Neural crest cell (in vitro differentiated cells): ENCODE data around the gene RRN3. TPM values are rescaled to one million over a fixed set of nuclear protein-coding genes. Genes with fewer than 3 reads are reported as not detected.
"Not testable (repeated sequence)": the region's sequence is repeated elsewhere in the genome, so short reads cannot be mapped to it uniquely, and the experiment has no call there.

Source experiments
- DNase-seq: peaks from one replicate; pipeline ENCODE4 v3.0.0; 2021; ENCODE audit warnings: low read depth, mixed read lengths, low spot score
- H3K27ac Mint-ChIP-seq: one replicate; pipeline ENCODE4 v1.8.0; 2021; ENCODE audit warnings: mild to moderate bottlenecking, mixed read lengths; ENCODE audit not compliant: unreplicated experiment
- H3K27me3 Mint-ChIP-seq: 2 replicates; pipeline ENCODE4 v1.8.0; 2021; ENCODE audit warnings: low read depth, mild to moderate bottlenecking, mixed read lengths
- H3K36me3 Mint-ChIP-seq: 2 replicates; pipeline ENCODE4 v1.8.0; 2021; ENCODE audit warnings: low read depth, mild to moderate bottlenecking, mixed read lengths
- H3K4me1 Mint-ChIP-seq: 2 replicates; pipeline ENCODE4 v1.8.0; 2021; ENCODE audit warnings: mixed read lengths
- H3K4me3 Mint-ChIP-seq: one replicate; pipeline ENCODE4 v1.8.0; 2021; ENCODE audit warnings: mild to moderate bottlenecking, mixed read lengths
- H3K9me3 Mint-ChIP-seq: 2 replicates; pipeline ENCODE4 v1.8.0; 2021; ENCODE audit warnings: mixed read lengths
- CTCF ChIP-seq: fragments of 200-600 bp; sonication (generic); conservative IDR thresholded peaks from 2 replicates; pipeline ENCODE4 v1.5.0; 2021; ENCODE audit warnings: antibody characterized with exemption, mild to moderate bottlenecking
- microRNA-seq: library from miRNA; unstranded; fragments of <30 nt; microRNA quantifications from one replicate; pipeline ENCODE4, GENCODE V29; 2020
- total RNA-seq: library from RNA; stranded (reverse); gene quantifications from 2 replicates; pipeline ENCODE4 v1.2.1, GENCODE V29; 2021

RRN3 gene
- total RNA-seq, 1 donor from 2014 or later, result 30.7 TPM

- DNase-seq, H3K27me3 Mint-ChIP-seq, H3K27ac Mint-ChIP-seq, H3K4me1 Mint-ChIP-seq, H3K4me3 Mint-ChIP-seq, H3K9me3 Mint-ChIP-seq: not testable (repeated sequence)
- peak; percentile 67 for TF ChIP-seq CTCF
- H3K36me3 Mint-ChIP-seq, result peaks cover 23% of the 10 kb centered on the region
Measured at GRCh38 chr16:15022194-15022593, 71.9 kb downstream of the RRN3 start.

DNA sequence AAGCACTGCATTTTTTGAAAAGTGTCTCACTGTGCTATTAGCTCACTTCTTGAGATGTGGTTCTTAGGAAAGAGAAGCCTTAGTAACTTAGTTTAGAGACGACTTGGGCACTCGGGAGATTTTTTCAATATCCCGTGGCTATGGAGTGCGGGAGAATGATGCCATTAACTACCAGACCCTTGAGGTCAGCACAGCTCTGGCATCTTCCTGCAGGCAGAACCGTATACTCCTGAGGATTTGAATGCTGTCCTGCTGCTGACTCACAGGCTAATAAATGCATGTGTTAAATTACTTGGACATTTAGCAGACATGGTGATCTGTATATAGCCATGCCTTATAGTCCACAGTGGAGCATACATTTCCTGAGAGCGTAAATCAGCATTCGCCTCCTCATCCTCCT is 72.6 kb downstream of the RRN3 start:
- not testable (repeated sequence) for H3K27ac Mint-ChIP-seq, H3K4me1 Mint-ChIP-seq, H3K4me3 Mint-ChIP-seq, H3K27me3 Mint-ChIP-seq, DNase-seq, H3K9me3 Mint-ChIP-seq
- H3K36me3 Mint-ChIP-seq, result peaks cover 28% of the 10 kb centered on the region

- H3K27me3 Mint-ChIP-seq, H3K4me1 Mint-ChIP-seq, H3K9me3 Mint-ChIP-seq, DNase-seq, H3K4me3 Mint-ChIP-seq: not testable (repeated sequence)
- Mint-ChIP-seq H3K36me3 (peaks cover 12% of the 10 kb centered on the region), H3K27ac (peak overlapping the region; percentile 83)
Measured at GRCh38 chr16:15016951-15017580, 77.0 kb downstream of the RRN3 start.

- H3K4me1 Mint-ChIP-seq, H3K27me3 Mint-ChIP-seq, DNase-seq, H3K9me3 Mint-ChIP-seq, H3K4me3 Mint-ChIP-seq: not testable (repeated sequence)
- Mint-ChIP-seq H3K36me3 (peaks cover 12% of the 10 kb centered on the region), H3K27ac (peak overlapping the region; percentile 86)
Measured at GRCh38 chr16:15016354-15016753, 77.7 kb downstream of the RRN3 start.

- not testable (repeated sequence) for H3K9me3 Mint-ChIP-seq, H3K4me3 Mint-ChIP-seq, DNase-seq, H3K27ac Mint-ChIP-seq, H3K4me1 Mint-ChIP-seq, H3K27me3 Mint-ChIP-seq
- H3K36me3 Mint-ChIP-seq, result peaks cover 12% of the 10 kb centered on the region
Measured at GRCh38 chr16:15015671-15016070, 78.4 kb downstream of the RRN3 start.

DNA sequence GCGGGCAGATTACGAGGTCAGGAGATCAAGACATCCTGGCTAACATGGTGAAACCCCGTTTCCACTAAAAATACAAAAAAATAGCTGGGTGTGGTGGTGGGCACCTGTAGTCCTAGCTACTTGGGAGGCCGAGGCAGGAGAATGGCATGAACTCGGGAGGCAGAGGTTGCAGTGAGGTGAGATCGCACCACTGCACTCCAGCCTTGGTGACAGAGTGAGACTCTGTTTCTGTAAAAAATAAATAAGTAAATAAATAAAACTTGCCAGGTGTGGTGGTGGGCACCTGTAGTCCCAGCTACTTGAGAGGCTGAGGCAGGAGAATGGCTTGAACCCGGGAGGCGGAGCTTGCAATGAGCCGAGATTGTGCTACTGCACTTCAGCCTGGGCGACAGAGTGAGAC is 81.1 kb downstream of the RRN3 start:
- H3K36me3 Mint-ChIP-seq, H3K27ac Mint-ChIP-seq, H3K4me1 Mint-ChIP-seq, H3K27me3 Mint-ChIP-seq, H3K9me3 Mint-ChIP-seq, H3K4me3 Mint-ChIP-seq, DNase-seq: not testable (repeated sequence)

Small RNAs within 50 kb of the gene (microRNA-seq; reads per million reads assigned to microRNA genes)
- gene MIR1972-1, result not detected
- gene MIR6511B2, result not detected

Other genes with a start within 250 kb of the RRN3 start
- gene NPIPA1, start 156.8 kb downstream of the RRN3 start, total RNA-seq, result 171 and 176 TPM in 2 replicates
- gene PDXDC1, start 119.2 kb downstream of the RRN3 start, total RNA-seq, result 65.6 and 72.8 TPM in 2 replicates
- gene NTAN1, start 38.2 kb downstream of the RRN3 start, total RNA-seq, result 32.0 and 34.4 TPM in 2 replicates